Pons (tissue), 1 donor: Measurements from ENCODE around the gene CXCL12.

Source experiments
- DNase-seq: peaks from one replicate; pipeline ENCODE4 v3.0.0-alpha.2; 2016; ENCODE audit warnings: low spot score

Gene CXCL12

DNA sequence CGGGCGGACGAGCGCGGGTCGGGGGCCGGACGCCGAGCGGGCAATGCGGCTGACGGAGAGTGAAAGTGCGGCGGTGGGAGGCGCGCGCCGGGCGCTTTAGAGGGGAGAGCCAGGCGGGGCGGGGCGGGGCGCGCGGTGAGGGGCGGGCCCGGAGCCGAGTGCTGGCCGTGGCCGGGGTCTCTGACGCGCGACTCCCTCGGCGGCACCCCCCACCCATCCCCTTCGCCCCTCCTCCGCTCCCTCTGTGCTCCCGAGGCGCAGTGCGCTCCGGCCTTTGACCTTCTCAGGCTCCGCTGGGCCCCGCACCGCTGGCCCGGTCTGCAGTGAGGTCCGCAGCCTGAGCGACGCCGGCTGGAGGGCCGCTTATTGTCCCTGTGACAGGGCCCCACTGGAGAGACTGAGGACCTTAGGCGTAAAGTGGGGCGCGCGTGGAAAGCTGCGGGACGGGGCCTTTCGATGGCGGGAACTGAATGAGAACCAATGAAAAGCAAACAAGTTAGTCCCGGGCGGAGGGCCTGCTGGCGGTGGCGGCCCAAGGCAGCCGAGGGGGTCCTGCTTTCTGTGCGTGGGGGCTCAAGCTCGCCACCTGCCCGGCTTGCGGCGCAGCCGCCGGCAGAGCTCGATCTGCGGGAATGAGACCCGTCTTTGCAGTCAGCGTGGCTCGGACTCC, at the start of gene CXCL12:
CXCL12 (minus strand) TSS at position 72 of the 670 bp plus-strand sequence. CDS start 92 bp downstream, outside the sequence.
- DNase-seq: no peak

DNA sequence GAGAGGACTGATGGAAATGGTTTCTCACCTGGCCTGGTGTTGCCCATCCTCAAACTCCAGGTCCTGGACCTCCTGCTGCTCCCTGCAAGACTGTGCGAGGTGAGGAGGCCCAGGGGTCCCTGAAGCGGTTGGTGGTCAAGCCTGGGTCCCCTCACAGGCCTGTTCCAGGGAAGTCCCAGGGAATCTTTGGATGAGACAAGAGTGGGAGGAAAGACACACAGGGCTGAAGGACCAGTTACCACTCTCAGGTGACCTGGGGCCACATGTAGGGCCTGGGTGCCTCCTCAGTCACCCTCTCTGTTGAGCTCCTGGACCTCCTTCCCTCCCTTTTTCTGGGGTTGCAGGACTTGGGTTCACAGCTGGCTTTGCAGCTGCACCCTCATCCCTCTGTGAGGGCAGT, 42.6 kb upstream of the CXCL12 start:
- no peak for DNase-seq

DNA sequence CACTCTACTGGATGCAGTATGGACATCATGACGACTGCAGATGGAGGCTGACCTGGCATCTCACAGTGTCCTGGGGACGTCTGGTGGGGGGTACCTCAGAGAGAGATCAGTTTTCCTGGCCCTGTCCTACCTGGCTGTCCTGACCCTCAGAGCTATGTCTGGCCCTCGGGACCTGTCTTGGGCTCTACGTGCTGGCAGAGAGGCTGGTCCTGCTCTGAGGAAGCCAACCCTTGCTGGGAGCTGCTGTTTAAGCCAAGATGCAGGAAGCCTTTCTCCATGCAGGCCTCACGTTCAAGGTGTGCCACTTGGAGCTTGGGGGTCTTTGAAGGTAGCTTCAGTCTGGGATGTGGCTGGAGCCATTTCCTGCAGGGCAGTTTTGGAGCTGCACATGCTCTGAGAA, 42.1 kb upstream of the CXCL12 start:
- DNase-seq: no peak

GRCh38 chr10:44426247-44427034, 41.5 kb upstream of the CXCL12 start:
- no peak for DNase-seq

DNA sequence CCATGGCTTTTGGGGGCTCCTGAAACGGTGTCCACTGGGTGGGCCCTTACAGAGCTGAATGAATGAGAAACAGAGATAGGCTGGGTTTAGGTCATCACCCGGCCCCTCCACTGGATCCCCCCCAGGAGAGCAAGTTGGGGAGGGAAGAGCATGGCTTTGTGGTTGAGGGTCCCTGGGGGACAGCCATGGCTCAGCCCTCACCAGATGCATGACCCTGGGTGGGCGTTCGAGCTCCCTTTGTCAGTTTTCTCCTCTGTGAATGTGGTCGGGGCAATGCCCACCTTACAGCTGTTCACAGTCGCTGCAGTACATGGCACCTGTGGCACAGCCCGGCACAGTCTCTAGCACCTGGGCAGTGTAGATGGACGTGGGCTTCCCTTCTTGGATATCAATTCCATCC, 40.6 kb upstream of the CXCL12 start:
- DNase-seq: no peak

- no peak for DNase-seq
These were observed 40.1 kb upstream of the CXCL12 start for GRCh38 chr10:44424957-44425356.

DNA sequence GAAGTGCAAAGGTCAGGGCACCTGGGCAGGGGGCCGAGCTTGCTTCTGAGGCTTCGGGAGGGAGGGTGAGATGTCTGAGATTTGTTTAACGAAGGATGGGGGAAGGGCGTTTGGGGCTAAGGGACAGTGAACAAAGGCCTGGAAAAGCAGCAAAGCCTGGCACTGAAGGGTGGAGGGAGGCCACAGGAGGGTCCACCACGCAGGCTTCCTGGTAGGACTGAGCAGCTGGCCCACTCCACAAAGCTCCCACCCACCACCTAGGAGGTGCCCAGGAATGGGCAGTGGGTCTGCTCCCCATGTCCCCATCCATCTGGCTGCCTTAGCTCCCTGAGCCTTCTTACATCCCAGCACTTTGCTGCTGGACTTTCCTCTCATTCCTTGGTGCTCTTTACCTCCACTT, 39.4 kb upstream of the CXCL12 start:
- DNase-seq: no peak

GRCh38 chr10:44422570-44423101, 37.7 kb upstream of the CXCL12 start:
- DNase-seq: no peak

DNA sequence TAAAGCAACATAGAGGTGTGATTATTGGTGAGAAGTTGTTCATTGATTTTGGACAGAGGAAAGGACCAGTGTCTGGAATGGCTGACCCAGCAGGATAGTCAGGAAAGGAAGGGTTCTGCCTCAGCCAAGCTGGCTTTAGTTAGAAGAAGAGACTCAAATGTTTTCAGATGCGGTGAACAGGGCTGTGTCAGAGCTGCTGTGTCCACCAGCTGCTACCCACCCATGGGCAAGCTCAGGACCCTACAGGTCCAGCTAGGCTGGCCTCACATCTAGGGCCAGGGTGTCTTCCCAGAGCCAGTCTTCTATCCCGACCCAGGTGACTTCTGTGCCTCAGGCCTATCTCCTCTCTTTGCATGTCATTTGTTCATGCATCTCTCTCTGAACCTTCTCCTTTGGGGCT, 37.3 kb upstream of the CXCL12 start:
- DNase-seq: no peak

GRCh38 chr10:44419790-44420549, 35.1 kb upstream of the CXCL12 start:
- DNase-seq: no peak

- no peak for DNase-seq
These were observed 33.7 kb upstream of the CXCL12 start for GRCh38 chr10:44418637-44419036.

DNA sequence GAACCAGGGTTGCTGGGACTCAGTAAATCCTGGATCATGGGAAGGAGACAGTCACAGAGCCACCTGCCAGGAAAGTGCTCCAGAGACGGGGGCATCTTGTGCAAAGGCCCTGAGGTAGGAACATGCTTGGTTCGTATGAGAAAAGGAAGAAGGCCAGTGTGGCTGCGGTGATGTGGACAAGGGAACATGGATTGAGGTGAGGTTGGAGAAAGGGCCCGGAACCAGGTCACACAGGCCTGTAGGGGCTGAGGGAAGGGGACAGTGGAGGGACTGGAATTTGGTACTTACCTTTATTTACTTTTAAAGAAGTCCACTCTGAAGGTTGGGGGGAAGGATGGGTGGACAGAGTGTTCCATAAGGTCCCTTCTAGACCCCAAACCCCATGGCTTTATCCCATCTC, 32.9 kb upstream of the CXCL12 start:
- DNase-seq: no peak

- no peak for DNase-seq
These were observed 32.0 kb upstream of the CXCL12 start for GRCh38 chr10:44416936-44417335.

- no peak for DNase-seq
These were observed 31.3 kb upstream of the CXCL12 start for GRCh38 chr10:44416021-44416771.

DNA sequence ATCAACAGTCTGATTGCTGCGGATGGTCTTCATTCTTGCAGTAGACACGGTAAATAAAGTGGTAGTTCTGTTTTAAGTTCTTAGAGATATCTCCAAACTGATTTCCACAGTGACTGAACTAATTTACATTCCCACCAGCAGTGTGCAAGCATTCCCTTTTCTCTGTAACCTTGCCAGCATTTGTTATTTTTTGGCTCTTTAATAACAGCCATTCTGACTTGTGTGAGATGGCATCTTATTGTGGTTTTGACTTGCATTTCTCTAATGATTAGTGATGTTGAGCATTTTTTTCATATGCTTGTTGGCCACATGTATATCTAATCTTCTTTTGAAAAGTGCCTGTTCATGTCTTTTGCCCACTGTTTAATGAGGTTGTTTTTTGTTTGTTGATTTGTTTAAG, 30.2 kb upstream of the CXCL12 start:
- no peak for DNase-seq

- no peak for DNase-seq
These were observed 28.5 kb upstream of the CXCL12 start for GRCh38 chr10:44413416-44413815.

DNA sequence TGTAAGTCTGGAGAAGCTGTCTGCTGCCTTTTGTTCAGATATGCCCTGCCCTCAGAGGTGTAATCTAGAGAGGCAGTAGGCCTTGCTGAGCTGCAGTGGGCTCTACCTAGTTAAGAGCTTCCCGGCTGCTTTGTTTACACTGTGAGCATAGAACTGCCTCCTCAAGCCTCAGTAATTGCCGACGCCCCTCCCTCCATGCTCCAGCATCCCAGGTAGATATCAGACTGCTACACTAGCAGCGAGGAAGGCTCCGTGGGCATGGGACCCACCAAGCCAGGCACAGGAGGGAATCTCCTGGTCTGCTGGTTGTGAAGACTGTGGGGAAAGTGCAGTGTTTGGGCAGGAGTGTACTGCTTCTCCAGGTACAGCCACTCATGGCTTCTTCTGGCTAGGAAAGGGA, 26.4 kb upstream of the CXCL12 start:
- DNase-seq: no peak

DNA sequence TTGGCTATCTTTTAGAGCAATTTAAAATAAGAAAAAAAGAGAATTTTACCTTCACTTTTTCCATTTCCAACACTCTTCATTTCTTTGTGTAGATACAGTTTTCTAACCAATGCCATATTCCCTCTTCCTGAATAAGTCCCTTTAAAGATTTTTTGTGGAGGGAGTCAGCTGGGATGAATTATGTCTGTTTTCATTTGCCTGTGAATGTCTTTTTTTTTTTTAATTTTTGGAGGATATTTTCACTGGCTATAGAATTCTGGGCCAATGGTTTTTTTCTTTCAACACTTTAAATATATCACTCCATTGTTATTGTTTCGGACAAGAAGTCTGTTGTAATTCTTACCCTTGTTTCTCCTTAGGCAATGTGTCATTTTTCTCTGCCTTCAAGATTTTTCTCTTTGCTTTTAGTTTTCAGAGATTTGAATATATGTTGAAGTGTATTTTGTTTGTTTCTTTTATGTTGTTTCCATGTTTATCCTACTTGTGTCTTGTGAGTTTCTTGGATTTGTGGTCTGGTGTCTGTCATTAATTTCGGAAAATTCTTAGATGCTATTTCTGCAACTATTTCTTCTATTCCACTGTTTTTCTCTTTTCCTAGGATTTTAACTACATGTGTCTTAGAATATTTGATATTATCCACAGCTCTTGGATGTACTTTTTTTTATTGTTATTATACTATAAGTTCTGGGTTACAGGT, 20.0 kb upstream of the CXCL12 start:
- no peak for DNase-seq

GRCh38 chr10:44402465-44403195, 17.7 kb upstream of the CXCL12 start:
- DNase-seq: no peak

DNA sequence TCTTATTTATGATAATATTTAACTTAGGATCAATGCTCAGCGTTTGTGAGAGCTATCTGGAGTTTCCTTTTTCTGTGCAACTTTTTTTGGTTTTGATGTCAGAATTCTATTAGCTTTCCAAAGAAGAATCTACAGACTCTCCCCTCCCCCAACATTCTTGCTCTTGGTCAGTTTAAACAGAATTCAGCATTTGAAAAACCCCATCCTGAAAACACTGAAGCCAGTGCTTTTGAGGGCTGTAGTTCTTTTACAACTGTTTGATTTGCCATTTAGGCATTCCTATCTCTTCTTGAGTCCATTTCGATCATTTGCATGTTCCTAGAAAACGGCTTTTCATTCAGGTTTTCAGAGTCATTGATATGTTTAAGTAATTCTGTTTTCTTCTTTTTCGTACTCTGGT, 15.6 kb upstream of the CXCL12 start:
- DNase-seq: no peak
